Neuronal stem cell (in vitro differentiated cells): ENCODE data around the gene PCDHA6.
"Not testable (repeated sequence)": the region's sequence is repeated elsewhere in the genome, so short reads cannot be mapped to it uniquely, and the experiment has no call there.

Source experiments
- DNase-seq: peaks from one replicate; pipeline ENCODE4 v3.0.0-alpha.2; 2013; ENCODE audit warnings: low spot score
- H2AFZ ChIP-seq: one replicate; pipeline ENCODE4 v1.6.1; 2013; ENCODE audit warnings: mild to moderate bottlenecking, low read length, inconsistent platforms
- H2AK5ac ChIP-seq: 2 replicates; pipeline ENCODE4 v1.6.1; 2013; ENCODE audit warnings: low read depth, mild to moderate bottlenecking, inconsistent platforms, low read length, moderate library complexity, mixed read lengths
- H2BK120ac ChIP-seq: 2 replicates; pipeline ENCODE4 v1.6.1; 2013; ENCODE audit warnings: low read depth, mild to moderate bottlenecking, inconsistent platforms, low read length, moderate library complexity, mixed read lengths
- H2BK12ac ChIP-seq: one replicate; pipeline ENCODE4 v1.6.1; 2013; ENCODE audit warnings: low read length, inconsistent platforms
- H2BK15ac ChIP-seq: 2 replicates; pipeline ENCODE4 v1.6.1; 2013; ENCODE audit warnings: mild to moderate bottlenecking, low read length, inconsistent platforms, mixed read lengths
- H2BK5ac ChIP-seq: one replicate; pipeline ENCODE4 v1.6.1; 2013; ENCODE audit warnings: inconsistent platforms, mild to moderate bottlenecking, low read length, moderate library complexity
- H3K14ac ChIP-seq: one replicate; pipeline ENCODE4 v1.6.1; 2013; ENCODE audit warnings: low read length, inconsistent platforms
- H3K18ac ChIP-seq: 2 replicates; pipeline ENCODE4 v1.6.1; 2013; ENCODE audit warnings: low read length, inconsistent platforms
- H3K23ac ChIP-seq: 2 replicates; pipeline ENCODE4 v1.6.1; 2013; ENCODE audit warnings: low read depth, mild to moderate bottlenecking, mixed read lengths, low read length, inconsistent platforms; ENCODE audit not compliant: poor library complexity
- H3K27ac ChIP-seq: replicated peaks from 3 replicates; pipeline ENCODE4 v1.5.1; 2013; ENCODE audit warnings: low read length, inconsistent platforms
- H3K27me3 ChIP-seq, 3 experiments: 2 replicates each; pipeline ENCODE4 v1.6.1; 2013; ENCODE audit warnings: low read length in 3 of 3, mild to moderate bottlenecking in 2 of 3, inconsistent platforms in 1 of 3, low read depth in 1 of 3, mixed read lengths in 1 of 3, moderate library complexity in 1 of 3; ENCODE audit not compliant: control insufficient read depth in 3 of 3, insufficient read depth in 3 of 3
- H3K36me3 ChIP-seq, 2 donors: replicated peaks in 1 of 2; 2 replicates each; pipeline ENCODE4 v1.6.1; 2013; ENCODE audit warnings: low read length in 2 of 2; ENCODE audit not compliant: control insufficient read depth in 2 of 2, insufficient read depth in 2 of 2
- H3K4ac ChIP-seq: 2 replicates; pipeline ENCODE4 v1.6.1; 2013; ENCODE audit warnings: inconsistent platforms, mild to moderate bottlenecking, low read length, moderate library complexity
- H3K4me1 ChIP-seq, 2 donors: 1 replicate in 1 of 2; 2 replicates in 1 of 2; pipeline ENCODE4 v1.6.1; 2013; ENCODE audit warnings: low read length in 2 of 2, low read depth in 1 of 2; ENCODE audit not compliant: control insufficient read depth in 2 of 2, insufficient read depth in 1 of 2
- H3K4me2 ChIP-seq: one replicate; pipeline ENCODE4 v1.6.1; 2013; ENCODE audit warnings: mild to moderate bottlenecking, low read length, inconsistent platforms; ENCODE audit not compliant: insufficient read depth, poor library complexity, severe bottlenecking
- H3K4me3 ChIP-seq, 2 donors: 2 replicates each; pipeline ENCODE4 v1.5.1; 2013; ENCODE audit warnings: low read length in 2 of 2, mild to moderate bottlenecking in 2 of 2, inconsistent platforms in 1 of 2, moderate library complexity in 1 of 2
- H3K79me1 ChIP-seq: one replicate; pipeline ENCODE4 v1.6.1; 2013; ENCODE audit warnings: low read depth, mild to moderate bottlenecking, inconsistent platforms, low read length, moderate library complexity
- H3K9ac ChIP-seq: one replicate; pipeline ENCODE4 v1.6.1; 2013; ENCODE audit warnings: mild to moderate bottlenecking, low read depth, low read length, inconsistent platforms; ENCODE audit not compliant: poor library complexity
- H3K9me3 ChIP-seq, 2 donors: replicated peaks in 1 of 2; 2 replicates each; pipeline versions ENCODE3 to v1.6.1; 2013; ENCODE audit warnings: low read length in 2 of 2, mild to moderate bottlenecking in 2 of 2, inconsistent platforms in 1 of 2, low read depth in 1 of 2, mixed read lengths in 1 of 2, moderate library complexity in 1 of 2; ENCODE audit not compliant: control insufficient read depth in 2 of 2, insufficient read depth in 1 of 2
- H4K8ac ChIP-seq: one replicate; pipeline ENCODE4 v1.6.1; 2013; ENCODE audit warnings: low read depth, mild to moderate bottlenecking, inconsistent platforms, low read length, moderate library complexity
- H4K91ac ChIP-seq: one replicate; pipeline ENCODE4 v1.6.1; 2013; ENCODE audit warnings: low read length, low read depth, mild to moderate bottlenecking, inconsistent platforms; ENCODE audit not compliant: poor library complexity
- WGBS, 2 donors: extraction: QIAGEN DNeasy Blood & Tissue Kit; methylation state at CpG; one replicate each; pipeline ENCODE4 v1.1.7; 2013; ENCODE audit warnings: missing lambda C conversion rate in 2 of 2, mixed read lengths in 1 of 2; ENCODE audit not compliant: insufficient read length in 2 of 2, insufficient replicate concordance in 1 of 2; ENCODE audit errors: extremely low coverage in 2 of 2; 5-methylcytosine and 5-hydroxymethylcytosine counted together

PCDHA6 gene

DNA sequence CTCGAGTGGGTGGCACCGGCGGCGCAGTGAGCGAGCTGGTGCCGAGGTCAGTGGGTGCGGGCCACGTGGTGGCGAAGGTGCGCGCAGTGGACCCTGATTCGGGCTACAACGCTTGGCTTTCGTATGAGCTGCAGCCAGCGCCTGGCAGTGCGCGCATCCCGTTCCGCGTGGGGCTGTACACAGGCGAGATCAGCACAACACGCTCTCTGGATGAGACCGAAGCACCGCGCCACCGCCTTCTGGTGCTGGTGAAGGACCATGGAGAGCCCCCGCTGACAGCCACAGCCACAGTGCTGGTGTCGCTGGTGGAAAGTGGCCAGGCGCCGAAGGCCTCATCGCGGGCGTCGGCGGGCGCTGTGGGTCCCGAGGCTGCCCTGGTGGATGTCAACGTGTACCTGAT lies 4.3 kb upstream of the PCDHA6 start:
- Histone ChIP-seq H3K36me3 (peaks cover 3 to 42% of the 10 kb centered on the region in 2 donors), H3K4me3 (no peak overlapping the region), H3K27ac (no peak overlapping the region), H2BK12ac (no peak overlapping the region), H2BK120ac (no peak overlapping the region), H3K4me2 (no peak overlapping the region), H3K9me3 (peaks cover 12 to 40% of the 10 kb centered on the region in 2 donors), H3K4me1 (no peaks in the 10 kb centered on the region), H4K91ac (no peak overlapping the region), H3K9ac (no peak overlapping the region), H2AK5ac (no peak overlapping the region), H3K27me3 (no peaks in the 10 kb centered on the region), H3K18ac (no peak overlapping the region), H2AFZ (no peak overlapping the region), H4K8ac (no peak overlapping the region), H2BK15ac (no peak overlapping the region), H3K79me1 (peaks cover 6% of the 10 kb centered on the region), H3K23ac (peak overlapping the region; percentile 73), H3K14ac (no peak overlapping the region), H2BK5ac (no peak overlapping the region), H3K4ac (no peak overlapping the region)
- DNase-seq = no peak
- WGBS, 2 donors = no CpG with 5 or more reads among the region's 38 CpGs

DNA sequence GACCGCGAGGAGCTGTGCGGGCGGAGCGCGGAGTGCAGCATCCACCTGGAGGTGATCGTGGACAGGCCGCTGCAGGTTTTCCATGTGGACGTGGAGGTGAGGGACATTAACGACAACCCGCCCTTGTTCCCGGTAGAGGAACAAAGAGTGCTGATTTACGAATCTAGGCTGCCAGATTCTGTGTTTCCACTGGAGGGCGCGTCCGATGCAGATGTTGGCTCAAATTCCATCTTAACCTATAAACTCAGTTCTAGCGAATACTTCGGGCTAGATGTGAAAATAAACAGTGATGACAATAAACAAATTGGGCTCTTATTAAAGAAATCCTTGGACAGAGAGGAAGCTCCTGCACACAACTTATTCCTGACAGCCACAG lies 590 bp downstream of the PCDHA6 start:
- Histone ChIP-seq H3K4me3 (peak overlapping the region; percentile 65 to 88), H2BK12ac (no peak overlapping the region)
- no CpG with 5 or more reads among the region's 18 CpGs for WGBS, 2 donors

DNA sequence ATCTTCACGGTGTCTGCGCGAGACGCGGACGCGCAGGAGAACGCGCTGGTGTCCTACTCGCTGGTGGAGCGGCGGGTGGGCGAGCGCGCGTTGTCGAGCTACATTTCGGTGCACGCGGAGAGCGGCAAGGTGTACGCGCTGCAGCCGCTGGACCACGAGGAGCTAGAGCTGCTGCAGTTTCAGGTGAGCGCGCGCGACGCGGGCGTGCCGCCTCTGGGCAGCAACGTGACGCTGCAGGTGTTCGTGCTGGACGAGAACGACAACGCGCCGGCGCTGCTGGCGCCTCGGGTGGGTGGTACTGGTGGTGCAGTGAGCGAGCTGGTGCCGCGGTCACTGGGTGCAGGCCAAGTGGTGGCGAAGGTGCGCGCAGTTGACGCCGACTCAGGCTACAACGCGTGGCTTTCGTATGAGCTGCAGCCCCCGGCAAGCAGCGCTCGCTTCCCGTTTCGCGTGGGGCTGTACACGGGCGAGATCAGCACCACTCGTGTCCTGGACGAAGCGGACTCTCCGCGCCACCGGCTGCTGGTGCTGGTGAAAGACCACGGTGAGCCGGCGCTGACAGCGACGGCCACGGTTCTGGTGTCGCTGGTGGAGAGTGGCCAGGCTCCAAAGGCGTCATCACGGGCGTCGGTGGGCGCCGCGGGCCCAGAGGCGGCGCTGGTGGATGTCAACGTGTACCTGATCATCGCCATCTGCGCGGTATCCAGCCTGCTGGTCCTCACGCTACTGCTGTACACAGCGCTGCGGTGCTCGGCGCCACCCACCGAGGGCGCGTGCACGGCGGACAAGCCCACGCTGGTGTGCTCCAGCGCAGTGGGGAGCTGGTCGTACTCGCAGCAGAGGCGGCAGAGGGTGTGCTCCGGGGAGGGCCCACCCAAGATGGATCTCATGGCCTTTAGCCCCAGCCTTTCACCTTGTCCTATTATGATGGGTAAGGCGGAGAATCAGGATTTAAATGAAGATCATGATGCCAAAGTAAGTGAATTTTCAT lies 2.0 kb downstream of the PCDHA6 start:
- not testable (repeated sequence) for H3K4ac ChIP-seq, H2AK5ac ChIP-seq, H3K27ac ChIP-seq, H2BK15ac ChIP-seq, H4K91ac ChIP-seq, H2BK12ac ChIP-seq, H3K4me2 ChIP-seq, H2AFZ ChIP-seq, H3K79me1 ChIP-seq, H3K23ac ChIP-seq, H3K14ac ChIP-seq, H3K4me1 ChIP-seq, H4K8ac ChIP-seq, H3K27me3 ChIP-seq, DNase-seq
- WGBS, 2 donors = no CpG with 5 or more reads among the region's 106 CpGs
- Histone ChIP-seq H2BK5ac (peak overlapping the region; percentile 5), H3K9me3 (peaks cover 9 to 54% of the 10 kb centered on the region in 2 donors), H3K18ac (peak overlapping the region; percentile 4), H2BK120ac (peak overlapping the region; percentile 47), H3K36me3 (peaks cover 4 to 40% of the 10 kb centered on the region in 2 donors), H3K4me3 (peak overlapping the region in 1 of 2 donors; percentile 3), H3K9ac (peak overlapping the region; percentile 44)

More for the DNA sequence above, 590 bp downstream of the PCDHA6 start:
- no peaks in the 10 kb centered on the region for H3K27me3 ChIP-seq
- H2BK5ac ChIP-seq = no peak overlapping the region
- peaks cover 14 to 53% of the 10 kb centered on the region in 2 donors for H3K9me3 ChIP-seq
- no peak overlapping the region for H2BK120ac ChIP-seq
- H3K27ac ChIP-seq = no peak overlapping the region
- H3K4me2 ChIP-seq = no peak overlapping the region
- peak overlapping the region; percentile 86 for H2AFZ ChIP-seq
- H2AK5ac ChIP-seq = no peak overlapping the region
- DNase-seq = no peak
- no peak overlapping the region for H3K23ac ChIP-seq
- no peaks in the 10 kb centered on the region for H3K4me1 ChIP-seq
- H3K14ac ChIP-seq = no peak overlapping the region
- H3K9ac ChIP-seq = no peak overlapping the region
- no peak overlapping the region for H3K4ac ChIP-seq
- no peak overlapping the region for H4K91ac ChIP-seq
- H4K8ac ChIP-seq = no peak overlapping the region
- no peak overlapping the region for H3K18ac ChIP-seq
- peaks cover 5 to 44% of the 10 kb centered on the region in 2 donors for H3K36me3 ChIP-seq
- no peak overlapping the region for H2BK15ac ChIP-seq
- H3K79me1 ChIP-seq = peaks cover 8% of the 10 kb centered on the region

DNA sequence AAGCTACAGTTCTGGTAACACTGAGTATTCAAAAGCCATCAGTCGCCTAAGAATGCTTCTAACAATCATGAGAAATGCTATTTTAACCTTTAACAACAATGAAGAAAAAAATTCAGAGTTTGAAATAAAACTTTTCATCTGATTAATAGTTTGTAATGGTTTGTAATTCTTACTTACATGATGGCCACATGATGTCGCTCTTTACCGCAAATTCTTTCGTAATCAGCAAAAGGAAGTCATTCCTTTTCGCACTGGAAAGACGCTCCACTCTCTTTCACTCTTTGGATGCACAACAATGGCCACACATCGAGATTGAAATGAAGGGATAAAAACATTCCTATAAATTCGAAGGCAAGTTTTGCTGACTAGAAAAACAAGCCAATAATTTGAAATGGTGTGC lies 6.2 kb downstream of the PCDHA6 start, which contains the start of gene PCDHA7:
TSS of gene PCDHA7 (plus strand) at position 277 of the 400 bp plus-strand sequence. CDS start at position 392, 115 bp downstream.
- Histone ChIP-seq H4K91ac (no peak within 1 kb of the TSS), H2BK5ac (no peak within 1 kb of the TSS), H3K14ac (no peak within 1 kb of the TSS), H2BK12ac (no peak within 1 kb of the TSS), H3K9me3 (peaks cover 16 to 78% of the 10 kb centered on the region in 2 donors), H3K27ac (no peak within 1 kb of the TSS), H3K36me3 (peaks cover 12 to 51% of the 10 kb centered on the region in 2 donors), H3K23ac (no peak within 1 kb of the TSS), H3K4ac (no peak within 1 kb of the TSS), H2AK5ac (no peak within 1 kb of the TSS), H3K18ac (no peak within 1 kb of the TSS), H3K79me1 (peaks cover 5% of the 10 kb centered on the region), H3K9ac (no peak within 1 kb of the TSS), H3K4me1 (no peaks in the 10 kb centered on the region), H2AFZ (no peak within 1 kb of the TSS), H2BK15ac (no peak within 1 kb of the TSS), H3K4me3 (no peak within 1 kb of the TSS), H4K8ac (no peak within 1 kb of the TSS), H3K4me2 (no peak within 1 kb of the TSS), H3K27me3 (no peaks in the 10 kb centered on the region), H2BK120ac (no peak within 1 kb of the TSS)
- WGBS, 2 donors = no CpG with 5 or more reads among the region's 8 CpGs
- no peak for DNase-seq
